Activated CD4-positive, alpha-beta T cell treated with anti-CD3 and anti-CD28 coated beads, Interleukin-2, amount 50 U/mL, for 1 hour (primary cell): Measurements from ENCODE around the gene NBAS.
A peak's percentile ranks its signal among the peaks of the same experiment; 100 is the strongest.

Experiments used
- DNase-seq: peaks from one replicate; pipeline ENCODE4 v3.0.0-alpha.2; 2020

The NBAS gene

GRCh38 chr2:15588329-15588919, 27.3 kb upstream of the NBAS start:
- peak; percentile 16 for DNase-seq

- no peak for DNase-seq
Measured at GRCh38 chr2:15584767-15585469, 23.8 kb upstream of the NBAS start.

- DNase-seq, result no peak
Measured at GRCh38 chr2:15584316-15584715, 23.2 kb upstream of the NBAS start.

GRCh38 chr2:15583826-15584225, 22.7 kb upstream of the NBAS start:
- no peak for DNase-seq

- DNase-seq, result no peak
Measured at GRCh38 chr2:15582710-15583357, 21.7 kb upstream of the NBAS start.

- DNase-seq, result no peak
Measured at GRCh38 chr2:15580451-15580850, 19.3 kb upstream of the NBAS start.

GRCh38 chr2:15579641-15580040, 18.5 kb upstream of the NBAS start:
- no peak for DNase-seq

- peak; percentile 90 for DNase-seq
Measured at GRCh38 chr2:15577071-15577735, 16.1 kb upstream of the NBAS start.

- no peak for DNase-seq
Measured at GRCh38 chr2:15571729-15572128, 10.6 kb upstream of the NBAS start.

- no peak for DNase-seq
Measured at GRCh38 chr2:15570104-15570503, 9.0 kb upstream of the NBAS start.

- no peak for DNase-seq
Measured at GRCh38 chr2:15568874-15569273, 7.7 kb upstream of the NBAS start.

- no peak for DNase-seq
Measured at GRCh38 chr2:15566912-15567311, 5.8 kb upstream of the NBAS start.

- no peak for DNase-seq
Measured at GRCh38 chr2:15565994-15566671, 5.0 kb upstream of the NBAS start.

- DNase-seq, result no peak
Measured at GRCh38 chr2:15565392-15565791, 4.3 kb upstream of the NBAS start.

GRCh38 chr2:15563227-15564100, 2.3 kb upstream of the NBAS start:
- DNase-seq, result no peak

GRCh38 chr2:15562354-15563031, 1.4 kb upstream of the NBAS start:
- no peak for DNase-seq

- peak; percentile 10 for DNase-seq
Measured at GRCh38 chr2:15561574-15562344, 625 bp upstream of the NBAS start.

GRCh38 chr2:15560140-15560987, 770 bp downstream of the NBAS start:
- DNase-seq, result no peak

GRCh38 chr2:15559379-15560139, 1.6 kb downstream of the NBAS start:
- no peak for DNase-seq
